Vein endothelial cell (primary cell): ENCODE measurements around the gene LEMD2. TPM values are rescaled to one million over a fixed set of nuclear protein-coding genes. Genes with fewer than 3 reads are reported as not detected.

Source experiments
- total RNA-seq: library from RNA; depleted of rRNA; stranded (reverse); fragments of >200 nt; gene quantifications from 2 replicates; pipeline ENCODE4 v1.2.3, GENCODE V29; 2012

LEMD2 gene
- 40.4 and 51.0 TPM in 2 replicates for total RNA-seq

DNA sequence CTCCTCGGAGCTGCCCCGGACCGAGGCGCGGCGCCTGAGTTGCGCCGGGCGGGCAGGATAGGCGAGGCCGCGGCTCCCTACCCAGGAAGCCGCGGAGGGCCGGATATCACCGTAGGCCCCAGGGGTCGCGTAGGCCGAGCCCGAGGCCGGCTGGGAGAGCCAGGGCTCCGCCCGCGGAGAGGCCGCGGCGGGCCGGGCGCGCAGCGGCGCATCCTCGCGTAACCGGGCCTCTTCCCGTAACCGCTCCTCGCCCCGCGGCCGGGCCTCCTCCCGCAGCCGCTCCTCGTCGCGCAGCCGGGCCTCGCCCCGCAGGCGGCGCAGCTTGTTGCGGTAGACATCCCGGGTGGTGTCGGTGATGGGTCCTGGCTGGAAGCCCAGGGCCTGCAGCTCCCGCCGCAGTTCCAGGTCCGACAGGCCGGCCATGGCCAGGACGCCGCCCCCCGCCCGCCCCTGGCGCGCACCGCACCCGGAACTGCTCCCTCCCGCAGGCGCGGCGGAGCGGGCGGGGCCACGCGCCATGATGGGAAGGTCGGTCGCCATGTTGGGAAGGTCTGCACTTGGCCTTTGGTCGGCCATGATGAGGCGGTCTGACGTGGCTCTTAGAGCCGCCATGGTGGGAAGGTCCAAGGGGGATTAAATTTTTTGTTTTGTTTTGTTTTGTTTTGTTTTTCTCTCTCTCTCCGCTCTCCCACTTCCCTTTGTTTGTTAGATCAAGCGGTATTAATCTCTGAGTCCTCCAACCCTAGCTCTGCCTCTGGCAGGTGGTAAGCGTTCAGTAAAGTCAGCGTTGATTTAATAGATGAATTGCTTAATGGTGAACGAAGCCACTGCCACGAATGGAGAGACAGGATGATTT lies at the start of gene LEMD2:
TSS of gene LEMD2 (minus strand) at position 437 of the 856 bp plus-strand sequence. CDS start at position 423, 14 bp downstream.

DNA sequence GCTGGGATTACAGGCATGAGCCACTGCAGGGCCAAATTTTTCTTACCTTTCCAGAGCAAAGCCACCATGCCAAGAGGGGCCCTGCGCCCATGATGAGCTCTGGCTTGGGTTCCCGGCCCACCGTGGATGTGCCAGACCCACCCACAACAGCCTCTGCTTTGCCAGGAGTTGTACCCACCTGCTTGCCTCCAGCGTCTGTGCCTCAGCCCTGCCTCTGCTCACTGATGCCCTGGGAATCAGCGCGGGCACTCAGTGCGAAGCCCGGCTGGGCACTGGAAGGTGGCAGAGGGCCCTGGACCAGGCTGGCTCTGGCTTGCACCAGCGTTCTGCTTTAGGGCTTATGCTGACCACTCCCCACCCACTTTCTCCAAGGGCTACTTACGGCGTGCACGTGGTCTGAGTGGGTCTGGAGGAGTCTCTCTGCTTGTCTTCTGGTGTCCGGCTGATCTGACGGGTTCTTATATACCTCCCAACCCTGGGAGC lies 14.7 kb upstream of the LEMD2 start, which contains the start of gene MLN:
TSS of gene MLN (minus strand) at position 433 of the 483 bp plus-strand sequence. CDS start 2,840 bp downstream, outside the sequence.

DNA sequence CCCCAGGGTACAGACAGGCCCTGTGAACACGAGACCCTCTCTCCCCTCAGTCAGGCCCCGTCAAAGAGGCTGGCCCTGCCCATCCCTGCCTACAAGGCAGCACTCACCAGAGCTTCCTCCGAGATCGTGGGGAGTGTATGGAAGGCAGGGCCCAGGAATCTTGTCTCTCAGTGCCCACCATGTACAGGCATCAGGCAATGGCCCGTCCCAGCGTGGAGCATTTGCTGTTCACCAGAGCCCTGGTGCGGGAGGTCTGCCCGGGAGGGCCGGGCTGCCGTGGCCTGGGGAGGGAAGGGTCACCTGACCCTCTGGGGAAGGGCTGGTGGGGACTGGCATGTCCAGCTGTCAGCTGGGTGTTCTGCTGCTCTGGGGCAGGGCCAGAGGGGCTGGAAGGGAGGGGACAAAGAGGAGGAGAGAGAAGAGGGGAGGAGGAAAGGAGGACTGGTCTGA lies 42.3 kb downstream of the LEMD2 start, which contains the start of gene IP6K3:
TSS of gene IP6K3 (minus strand) at position 255 of the 450 bp plus-strand sequence. CDS start 11,429 bp downstream, outside the sequence.

Other genes with a start within 250 kb of the LEMD2 start
- 29.7 and 31.0 TPM in 2 replicates for gene BAK1, start 208.9 kb downstream of the LEMD2 start, total RNA-seq
- gene ITPR3, start 167.8 kb downstream of the LEMD2 start, total RNA-seq, result 35.3 and 57.6 TPM in 2 replicates
- gene UQCC2, start 77.4 kb downstream of the LEMD2 start, total RNA-seq, result 14.4 and 14.6 TPM in 2 replicates
- gene IP6K3, start 42.2 kb downstream of the LEMD2 start, total RNA-seq, result not detected in 2 replicates
- gene MLN, start 14.9 kb upstream of the LEMD2 start, total RNA-seq, result not detected in 2 replicates